22Rv1 (cell line): ENCODE data around the gene LYL1.

Experiments
- ZFX ChIP-seq: fragments of 450-650 bp; IDR thresholded peaks from 2 replicates; pipeline ENCODE4 v1.6.1; 2017; ENCODE audit warnings: antibody characterized with exemption, borderline replicate concordance
- TF ChIP-seq, protein P1 (sequence below): fragments of 450-650 bp; IDR thresholded peaks from 2 replicates; pipeline ENCODE4 v1.5.1; 2017; ENCODE audit warnings: mild to moderate bottlenecking

DNA sequence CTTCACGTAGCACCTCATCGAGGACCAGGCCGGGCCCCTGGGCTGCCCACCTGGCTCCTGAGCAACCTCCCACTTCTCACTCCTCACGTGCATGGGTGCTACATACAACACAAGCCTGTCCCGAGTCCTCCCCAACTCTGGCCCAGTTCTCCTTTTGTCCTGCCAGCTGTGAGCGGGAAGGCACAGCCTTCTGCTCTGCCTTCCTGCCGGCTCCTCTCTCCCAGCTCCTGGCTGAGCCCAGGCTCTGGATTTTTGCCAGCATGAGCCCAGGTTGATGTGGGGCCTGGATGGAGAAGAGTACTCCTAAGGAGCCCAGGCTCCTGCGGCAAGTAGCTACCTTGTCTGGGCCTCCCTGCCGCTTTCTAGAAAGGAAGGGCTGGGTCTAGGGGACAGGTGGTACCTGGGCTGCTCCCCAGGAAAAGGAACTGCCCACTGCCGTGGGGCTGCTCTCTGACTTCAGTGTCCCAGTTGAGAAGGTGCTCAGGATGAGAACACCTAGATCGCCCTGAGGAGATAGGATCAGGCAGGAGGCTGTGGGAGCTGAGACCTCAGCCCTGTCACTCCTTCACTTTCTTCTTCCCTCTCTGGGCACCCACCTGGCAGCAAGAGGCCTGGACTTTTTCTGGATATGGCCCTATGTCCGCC lies 23.6 kb downstream of the LYL1 start:
- TF ChIP-seq, protein P1, sequence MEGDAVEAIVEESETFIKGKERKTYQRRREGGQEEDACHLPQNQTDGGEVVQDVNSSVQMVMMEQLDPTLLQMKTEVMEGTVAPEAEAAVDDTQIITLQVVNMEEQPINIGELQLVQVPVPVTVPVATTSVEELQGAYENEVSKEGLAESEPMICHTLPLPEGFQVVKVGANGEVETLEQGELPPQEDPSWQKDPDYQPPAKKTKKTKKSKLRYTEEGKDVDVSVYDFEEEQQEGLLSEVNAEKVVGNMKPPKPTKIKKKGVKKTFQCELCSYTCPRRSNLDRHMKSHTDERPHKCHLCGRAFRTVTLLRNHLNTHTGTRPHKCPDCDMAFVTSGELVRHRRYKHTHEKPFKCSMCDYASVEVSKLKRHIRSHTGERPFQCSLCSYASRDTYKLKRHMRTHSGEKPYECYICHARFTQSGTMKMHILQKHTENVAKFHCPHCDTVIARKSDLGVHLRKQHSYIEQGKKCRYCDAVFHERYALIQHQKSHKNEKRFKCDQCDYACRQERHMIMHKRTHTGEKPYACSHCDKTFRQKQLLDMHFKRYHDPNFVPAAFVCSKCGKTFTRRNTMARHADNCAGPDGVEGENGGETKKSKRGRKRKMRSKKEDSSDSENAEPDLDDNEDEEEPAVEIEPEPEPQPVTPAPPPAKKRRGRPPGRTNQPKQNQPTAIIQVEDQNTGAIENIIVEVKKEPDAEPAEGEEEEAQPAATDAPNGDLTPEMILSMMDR: no peak
- no peak for TF ChIP-seq ZFX
